Fibroblast of skin of left biceps (primary cell): Measurements from ENCODE around the gene SCMH1.
"Not testable (repeated sequence)": the region's sequence is repeated elsewhere in the genome, so short reads cannot be mapped to it uniquely, and the experiment has no call there.

Experiments
- DNase-seq, 2 experiments: peaks; one replicate each; pipeline ENCODE4 v3.0.0-alpha.2; 2013; ENCODE audit warnings: low read depth in 2 of 2

SCMH1 gene

DNA sequence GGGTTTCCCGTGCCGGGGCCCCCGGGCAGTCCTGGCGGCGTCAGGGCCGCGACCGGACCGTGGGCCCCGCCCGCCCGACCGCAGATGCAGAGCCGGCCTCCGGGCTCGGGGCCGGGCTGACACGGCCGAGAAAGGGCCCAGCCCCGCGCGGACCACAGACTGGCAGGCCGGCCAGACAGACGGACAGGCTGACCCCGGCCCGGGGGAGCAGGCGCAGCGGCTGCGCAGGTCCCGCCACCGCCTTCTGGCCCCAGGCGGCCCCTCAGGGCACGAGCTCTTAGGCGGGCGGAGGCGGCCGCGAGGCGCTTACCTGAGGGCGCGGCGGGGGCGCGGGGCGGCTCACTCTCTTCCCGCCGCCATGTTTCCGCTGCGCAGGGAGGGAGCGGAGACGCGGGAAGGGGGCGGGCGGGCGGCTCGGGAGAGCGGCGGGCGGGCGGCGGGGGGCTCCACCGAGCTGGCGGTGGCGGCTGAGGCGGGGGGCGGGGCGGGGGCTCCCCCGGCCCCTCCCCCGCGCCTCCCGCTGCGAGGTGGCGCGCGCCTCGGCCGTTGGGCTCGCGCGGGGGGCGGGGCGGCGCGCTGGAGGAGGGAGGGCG lies at the start of gene SCMH1:
TSS of gene SCMH1 (minus strand) at position 558 of the 593 bp plus-strand sequence. CDS start 56,173 bp downstream, outside the sequence.
- no peak for DNase-seq

DNA sequence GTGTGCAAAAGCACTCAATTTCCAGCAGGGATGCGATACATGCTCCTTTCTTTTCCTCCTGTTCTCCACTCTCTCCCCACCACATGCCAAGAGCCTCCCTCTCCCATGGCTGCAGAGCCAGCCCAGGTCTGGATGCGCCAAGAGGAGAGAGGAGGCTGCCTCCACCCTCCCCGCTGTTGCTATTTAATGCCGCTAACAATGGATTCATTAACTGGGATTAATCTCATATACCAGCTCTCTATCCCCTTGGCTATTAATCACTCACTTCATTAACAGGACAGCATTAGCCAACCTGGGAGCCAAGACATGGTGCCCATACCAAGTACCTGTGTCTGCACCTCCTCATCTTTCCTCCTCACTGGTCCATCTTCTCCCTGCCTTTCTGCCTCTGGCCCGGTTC lies 49.1 kb upstream of the SCMH1 start:
- no peak for DNase-seq

DNA sequence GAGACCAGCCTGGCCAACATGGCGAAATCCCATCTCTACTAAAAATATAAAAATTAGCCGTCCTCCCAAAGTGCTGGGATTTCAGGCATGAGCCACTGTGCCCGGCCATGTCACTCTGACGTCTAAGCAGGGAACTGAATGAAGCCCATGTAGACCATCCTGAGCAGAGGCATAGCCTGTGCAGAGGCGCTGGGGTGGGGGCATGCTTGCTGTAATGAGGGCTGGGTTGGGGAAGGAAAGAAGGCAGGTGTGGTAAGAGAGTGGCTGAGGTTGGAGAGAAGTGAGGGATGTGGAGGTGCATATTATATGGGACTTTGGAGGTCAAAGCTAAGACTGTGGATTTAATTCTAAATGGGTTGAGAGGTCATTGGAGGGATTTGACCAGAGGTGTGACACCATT lies 47.1 kb upstream of the SCMH1 start:
- DNase-seq: no peak

DNA sequence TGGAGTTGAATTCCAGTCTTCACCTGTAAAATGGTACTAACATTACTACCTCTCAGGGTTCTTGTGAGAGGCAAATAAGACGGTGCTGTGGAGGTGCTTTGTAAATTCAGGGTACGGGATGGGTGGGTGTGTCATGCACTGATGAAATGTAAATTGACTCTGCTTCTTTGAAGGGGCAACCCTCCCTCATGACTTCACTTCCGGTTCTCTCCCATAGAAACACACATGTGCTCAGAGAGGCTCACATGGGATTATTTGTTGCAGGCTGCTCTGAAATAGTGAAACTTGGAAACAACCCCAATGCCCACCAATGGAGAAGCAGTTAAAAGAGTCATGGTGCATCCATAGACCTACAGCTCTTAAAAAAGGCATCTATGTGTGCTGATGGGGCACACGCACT lies 44.9 kb upstream of the SCMH1 start:
- DNase-seq: no peak

DNA sequence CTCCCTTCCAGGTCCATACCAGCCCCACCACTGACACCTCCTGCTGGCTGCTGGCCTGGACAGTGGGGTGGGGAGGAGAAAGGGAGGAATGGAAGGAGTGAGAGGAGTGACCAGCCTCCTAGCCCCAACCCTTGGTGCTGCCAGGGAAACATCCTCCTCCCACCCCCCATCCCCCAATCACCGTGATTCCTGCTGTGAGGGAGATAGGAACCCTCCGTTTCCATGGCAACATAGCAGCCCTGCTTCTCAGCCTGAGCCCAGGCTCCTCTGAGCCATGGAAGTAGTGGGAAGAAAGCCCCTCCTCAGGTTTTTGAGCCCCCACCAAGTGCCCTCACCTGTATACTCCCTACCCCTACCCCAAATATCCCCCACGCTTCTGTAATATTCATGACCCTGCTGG lies 44.4 kb upstream of the SCMH1 start:
- no peak for DNase-seq

DNA sequence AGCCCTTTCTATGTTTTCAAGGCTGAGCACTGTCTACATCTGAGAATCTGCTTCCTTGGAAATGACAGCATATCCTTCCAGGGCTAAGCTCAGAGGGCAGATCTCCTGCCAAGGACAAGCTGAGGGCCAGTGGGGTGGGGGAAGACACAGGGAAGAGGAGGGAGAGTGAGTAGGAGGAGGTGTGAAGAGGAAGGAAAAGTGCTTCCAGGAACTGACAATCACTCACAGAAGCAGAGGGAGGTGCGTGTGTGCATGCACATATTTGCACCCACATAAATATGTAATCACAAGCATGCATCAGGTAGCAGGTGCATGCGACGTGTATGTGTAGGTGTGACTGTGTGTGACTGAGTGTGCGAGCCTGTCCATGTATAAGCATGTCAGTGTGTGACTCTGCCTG lies 43.7 kb upstream of the SCMH1 start:
- DNase-seq: no peak

DNA sequence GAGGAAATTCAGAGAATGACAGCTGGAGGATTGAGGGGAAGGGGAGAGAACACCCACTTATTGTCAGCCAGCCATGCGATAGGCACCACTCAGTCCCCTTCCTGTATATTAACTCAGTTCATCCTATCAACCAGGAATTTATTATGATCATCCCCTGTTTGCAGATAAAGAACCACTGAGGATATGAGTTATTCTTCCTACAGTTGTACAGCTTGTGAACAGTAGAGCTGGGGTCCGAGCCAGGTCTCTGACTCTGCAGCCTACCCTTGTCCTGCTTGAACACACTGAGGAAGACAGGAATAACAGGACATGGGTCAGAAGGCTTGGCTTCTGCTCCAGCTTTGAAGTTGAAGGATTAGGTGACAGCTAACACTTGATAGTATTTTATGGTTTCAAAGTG lies 42.0 kb upstream of the SCMH1 start:
- no peak for DNase-seq

DNA sequence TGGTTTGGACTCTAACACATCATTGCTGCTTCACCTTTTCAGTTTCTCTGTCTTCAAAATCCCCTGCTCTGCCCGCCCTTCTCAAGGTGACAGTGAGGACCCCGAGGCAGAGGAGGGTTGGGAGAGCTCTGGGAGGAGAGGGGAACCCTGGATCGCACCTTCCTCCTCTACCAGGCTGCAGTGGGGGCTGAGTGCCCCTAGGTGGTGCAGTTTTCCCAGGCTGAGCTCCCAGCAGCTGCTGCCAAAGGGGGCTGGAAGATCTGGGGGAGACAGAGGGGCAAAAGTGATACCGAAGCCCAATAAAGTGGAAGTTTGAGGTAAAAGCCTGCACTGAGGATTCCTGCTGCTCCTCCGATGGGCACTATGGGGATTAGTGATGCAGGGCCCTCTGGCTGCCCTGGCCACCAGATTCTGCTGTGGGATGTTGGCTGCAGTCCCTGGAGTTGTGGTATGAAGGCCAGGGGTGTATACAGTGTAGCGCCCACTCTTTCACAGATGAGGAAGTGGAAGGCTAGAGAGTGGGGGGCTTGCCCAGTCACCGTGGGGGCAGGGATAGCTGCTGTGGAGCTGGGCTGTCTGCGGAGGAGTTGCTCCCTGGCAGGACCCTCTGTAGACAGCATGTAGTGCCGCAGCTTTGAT lies 40.7 kb upstream of the SCMH1 start:
- DNase-seq: peak in 1 of 2 experiments; percentile 3

DNA sequence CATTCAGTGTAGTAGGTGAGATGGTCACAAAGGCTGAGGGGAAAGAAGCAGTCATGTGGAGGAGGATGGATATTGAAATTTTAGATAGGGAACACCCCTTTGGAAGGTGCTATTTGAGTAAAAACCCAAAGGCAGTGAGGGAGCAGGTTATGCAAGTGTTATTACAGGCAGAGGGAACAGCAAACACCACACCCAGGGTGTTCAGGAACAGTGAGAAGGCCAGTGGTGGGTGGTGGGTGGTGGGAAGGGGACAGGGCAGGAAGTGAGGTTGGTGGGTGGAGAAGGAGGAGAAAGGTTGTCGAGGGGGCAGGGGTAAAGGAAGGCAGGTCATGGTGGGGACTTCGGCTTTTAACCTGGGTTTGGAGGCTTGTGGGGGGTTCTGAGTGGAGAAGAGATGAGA lies 39.2 kb upstream of the SCMH1 start:
- DNase-seq: no peak

DNA sequence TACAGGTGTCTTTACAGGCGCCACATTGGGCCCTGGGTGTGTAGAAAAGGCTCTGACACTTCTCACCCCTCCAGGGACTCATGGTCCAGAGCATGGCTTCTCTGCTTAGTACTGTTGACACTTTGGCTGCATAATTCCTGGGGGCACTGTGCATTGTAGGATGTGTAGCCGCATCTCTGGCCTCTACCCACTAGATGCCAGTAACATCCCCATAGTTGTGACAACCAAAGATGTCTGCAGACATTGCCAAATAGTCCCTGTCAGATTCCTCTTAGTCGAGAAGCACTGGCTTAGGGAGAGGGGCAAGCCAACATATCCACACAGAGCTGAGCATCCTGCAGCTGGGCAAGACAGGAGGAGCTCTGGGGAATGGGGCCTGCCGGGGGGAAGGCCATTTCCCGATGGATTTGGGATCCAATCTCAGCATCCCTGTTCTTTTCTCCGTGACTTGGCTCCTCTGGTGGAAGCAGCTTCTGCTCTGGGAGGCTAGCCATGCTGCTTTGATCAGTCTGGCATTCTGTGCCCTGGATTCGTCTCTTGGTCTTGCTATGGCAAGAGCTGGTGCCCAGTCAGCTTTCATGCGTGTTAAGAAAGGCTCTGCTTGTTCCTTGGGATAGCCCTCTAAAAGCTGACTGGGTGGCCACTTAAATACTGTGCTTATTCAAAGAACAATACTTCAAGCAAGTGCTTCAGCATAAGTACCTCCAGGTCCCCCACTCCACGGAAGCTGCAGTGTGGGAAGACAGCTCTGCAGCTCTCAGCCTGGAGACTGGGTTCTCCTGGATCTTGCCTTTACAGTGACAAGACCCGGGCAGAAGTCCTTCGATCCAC lies 38.3 kb upstream of the SCMH1 start:
- DNase-seq: no peak

DNA sequence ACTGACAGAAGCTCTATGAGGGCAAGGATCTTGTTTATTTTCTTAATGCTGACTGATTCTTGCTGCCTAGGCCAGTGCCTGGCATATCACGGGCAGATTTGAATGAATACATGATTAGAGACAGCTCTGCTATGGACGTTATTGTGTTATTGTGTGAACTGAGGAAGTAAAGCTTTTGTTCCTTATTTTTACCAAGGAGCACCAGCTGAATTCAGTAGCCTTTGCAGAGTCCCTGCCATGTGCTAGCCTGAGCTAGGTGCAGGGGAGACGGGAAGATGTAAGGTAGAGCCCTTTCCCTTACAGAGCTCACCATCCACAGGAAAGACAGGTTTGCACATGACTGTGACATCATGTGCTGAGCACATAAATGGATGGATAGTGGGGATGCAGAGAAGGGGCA lies 36.0 kb upstream of the SCMH1 start:
- DNase-seq: no peak

DNA sequence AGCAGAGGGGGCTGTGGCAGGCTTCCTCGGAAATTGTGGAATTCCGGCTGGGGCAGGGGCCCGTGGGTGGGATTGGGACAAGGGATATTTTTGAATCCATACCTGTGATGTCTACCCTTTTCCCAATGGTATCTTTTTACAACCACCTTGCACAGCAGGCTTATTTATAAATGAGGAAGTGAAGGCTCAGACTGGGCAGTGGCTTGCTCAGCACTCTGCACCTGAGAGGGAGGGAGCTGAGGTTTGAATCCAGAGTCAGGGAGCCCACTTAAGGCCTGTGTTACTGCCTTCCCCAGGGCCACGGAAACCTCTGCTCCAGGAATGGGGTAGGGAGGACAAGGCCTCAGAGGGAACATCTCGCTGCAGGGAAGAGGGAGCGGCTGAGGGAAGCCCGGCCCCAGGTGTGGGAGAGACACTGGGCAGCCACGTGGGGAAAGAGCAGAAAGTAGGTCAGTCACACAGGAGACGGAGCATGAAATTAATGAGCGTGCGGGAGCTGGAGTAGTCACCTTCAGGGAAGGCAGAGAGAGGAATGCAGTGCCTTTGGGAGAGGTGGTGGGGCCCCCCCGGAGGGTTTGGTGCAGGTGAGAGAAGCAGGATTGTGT lies 35.4 kb upstream of the SCMH1 start:
- no peak for DNase-seq

DNA sequence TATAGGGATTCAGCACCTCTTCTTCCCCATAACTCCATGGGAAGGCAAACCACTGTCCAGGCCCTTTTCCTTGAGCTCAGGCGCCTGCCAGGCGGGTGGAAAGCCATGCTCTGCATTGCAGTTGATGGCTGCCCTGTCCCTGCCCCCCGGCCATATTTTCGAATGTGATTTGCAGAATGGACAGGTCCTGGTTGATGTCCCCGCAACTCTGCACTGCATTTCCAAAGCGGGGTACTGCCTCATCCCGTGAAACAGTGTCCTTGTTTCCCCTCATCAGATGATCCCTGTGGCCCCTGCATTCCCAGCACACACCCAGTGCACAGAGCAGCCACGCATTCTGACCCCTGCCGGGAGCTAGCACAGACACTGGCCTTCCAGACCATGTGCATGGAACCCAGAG lies 33.7 kb upstream of the SCMH1 start:
- no peak for DNase-seq

DNA sequence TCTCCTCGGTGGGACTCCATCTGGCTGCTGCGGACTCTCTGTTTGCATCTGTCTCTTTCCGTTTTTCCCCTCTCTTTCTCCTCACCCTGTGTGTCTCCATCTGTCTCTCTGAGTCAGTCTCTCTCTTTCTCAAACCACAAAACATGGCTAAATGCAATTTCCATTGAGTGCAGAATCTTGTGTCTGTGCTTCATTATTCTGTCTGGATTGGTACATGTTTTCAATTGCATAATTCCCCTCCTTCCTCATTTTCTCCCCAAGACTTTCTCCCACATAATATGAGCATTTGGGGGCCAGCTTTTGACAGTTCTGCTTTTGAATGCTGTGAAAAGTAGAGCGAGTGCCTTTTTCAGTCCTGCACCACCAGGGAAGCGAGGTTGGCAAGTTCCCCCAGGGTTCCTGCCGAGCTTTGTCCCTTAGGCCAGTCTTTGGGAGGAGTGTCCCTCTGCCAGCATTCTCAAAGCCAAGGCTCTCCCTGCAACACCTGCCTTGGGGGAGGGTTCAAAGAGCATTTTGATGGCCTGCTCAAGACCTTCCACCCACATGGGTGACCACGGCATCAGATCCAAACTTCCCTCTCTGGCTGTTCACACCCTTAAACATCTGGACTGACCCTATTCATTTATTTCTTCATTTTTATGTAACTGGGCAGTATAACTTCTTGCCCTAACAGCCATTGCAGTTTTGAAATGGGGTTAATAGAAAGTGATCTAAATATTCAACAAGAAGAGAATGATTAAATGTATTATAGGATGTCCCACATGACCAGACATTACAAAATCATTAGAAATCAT lies 32.8 kb upstream of the SCMH1 start:
- peak; percentile 4 to 11 for DNase-seq

DNA sequence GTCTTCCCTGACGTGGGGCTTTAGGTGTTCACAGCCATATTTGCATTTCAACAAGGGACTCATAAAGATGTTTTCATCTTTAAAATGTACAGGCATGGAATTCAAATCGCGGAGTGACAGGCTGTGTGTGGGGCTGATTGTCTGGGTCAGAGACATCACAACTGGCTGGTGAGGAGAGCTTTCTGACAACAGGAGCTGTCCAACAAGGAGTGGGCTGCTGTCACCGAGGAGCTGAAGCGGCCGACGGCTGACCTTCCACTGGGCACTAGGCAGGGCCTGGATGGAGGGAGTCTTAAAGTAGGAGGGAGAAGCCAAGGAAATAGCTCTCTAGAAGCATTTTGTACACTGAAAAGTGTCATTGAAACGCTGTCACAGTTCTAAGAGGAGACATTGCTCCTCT lies 30.5 kb upstream of the SCMH1 start:
- DNase-seq: no peak

DNA sequence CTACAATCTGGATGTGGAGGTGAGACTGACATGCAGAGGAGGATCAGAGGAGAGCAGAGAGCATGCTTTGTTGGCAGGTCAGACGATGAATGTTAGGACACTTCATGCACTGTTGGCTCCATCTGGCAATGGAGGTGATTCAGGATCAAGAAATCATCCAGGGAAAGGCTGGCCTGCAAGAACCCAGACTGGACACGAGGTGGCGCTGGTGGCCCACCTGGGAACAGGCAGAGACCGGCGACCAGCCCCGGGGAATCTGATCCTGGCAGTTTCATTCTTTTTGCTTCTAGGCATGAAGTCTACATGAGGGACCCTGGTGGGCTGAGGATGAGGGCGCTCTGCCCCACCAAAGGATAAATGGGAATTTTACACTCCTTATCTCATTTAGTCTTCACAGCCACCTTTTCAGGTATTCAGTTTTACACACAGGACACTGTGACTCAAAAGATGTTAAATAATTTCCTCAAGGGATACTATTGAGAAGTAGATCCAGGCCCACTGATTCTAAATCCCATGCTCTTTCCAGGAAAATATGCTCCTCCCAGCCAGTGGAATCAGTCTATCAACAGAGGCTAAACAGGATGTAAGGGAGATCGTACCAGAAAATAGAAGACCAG lies 26.2 kb upstream of the SCMH1 start:
- peak; percentile 20 to 35 for DNase-seq

DNA sequence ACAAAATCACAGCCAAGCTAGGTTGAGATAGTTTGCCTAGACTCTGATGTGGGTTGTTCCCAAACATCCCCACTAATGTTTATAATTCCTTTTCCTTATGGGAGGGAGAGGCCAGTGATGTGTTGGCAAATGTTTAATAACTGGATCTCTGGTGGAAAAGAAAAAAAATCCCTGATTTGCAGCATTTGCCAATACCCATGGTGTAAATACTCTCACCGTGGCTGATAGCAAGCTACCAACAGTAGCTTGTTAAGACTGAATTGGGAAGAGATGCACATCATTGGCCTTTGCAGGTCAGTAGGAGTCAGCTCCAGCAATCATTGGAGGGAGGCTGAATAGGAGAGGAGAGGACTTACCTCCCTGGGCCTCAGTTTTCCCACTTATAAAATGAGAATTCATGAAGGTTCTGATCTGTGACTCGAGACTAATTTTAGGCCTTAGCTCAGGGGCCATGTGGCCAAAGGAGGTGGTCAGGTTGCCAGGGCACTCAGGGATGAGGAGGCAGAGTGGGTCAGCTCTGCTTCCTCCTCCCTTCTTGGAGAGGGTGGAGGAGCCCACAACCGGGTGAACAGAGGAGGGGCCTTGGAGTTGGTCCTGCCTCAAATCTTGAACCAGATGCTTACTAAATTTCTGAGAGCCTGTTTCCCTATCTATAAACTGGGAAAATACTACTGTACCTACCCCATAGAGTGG lies 20.0 kb upstream of the SCMH1 start:
- DNase-seq: no peak

DNA sequence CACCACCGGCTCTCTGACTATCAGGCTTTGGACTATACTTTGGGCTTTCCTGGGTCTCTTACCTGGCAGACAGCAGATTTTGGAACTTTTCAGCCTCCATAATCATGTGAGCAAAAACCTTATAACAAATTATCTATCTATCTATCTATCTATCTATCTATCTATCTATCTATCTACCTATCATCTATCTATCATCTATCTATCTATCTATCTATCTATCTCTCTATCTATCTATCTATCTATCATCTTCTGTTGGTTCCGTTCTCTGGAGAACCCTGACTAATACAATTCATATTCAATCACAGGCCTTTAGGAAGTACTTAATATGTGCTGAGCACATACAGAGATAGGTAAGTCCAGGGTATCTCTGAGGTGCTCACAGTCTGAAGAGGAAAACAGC lies 18.7 kb upstream of the SCMH1 start:
- DNase-seq: no peak

DNA sequence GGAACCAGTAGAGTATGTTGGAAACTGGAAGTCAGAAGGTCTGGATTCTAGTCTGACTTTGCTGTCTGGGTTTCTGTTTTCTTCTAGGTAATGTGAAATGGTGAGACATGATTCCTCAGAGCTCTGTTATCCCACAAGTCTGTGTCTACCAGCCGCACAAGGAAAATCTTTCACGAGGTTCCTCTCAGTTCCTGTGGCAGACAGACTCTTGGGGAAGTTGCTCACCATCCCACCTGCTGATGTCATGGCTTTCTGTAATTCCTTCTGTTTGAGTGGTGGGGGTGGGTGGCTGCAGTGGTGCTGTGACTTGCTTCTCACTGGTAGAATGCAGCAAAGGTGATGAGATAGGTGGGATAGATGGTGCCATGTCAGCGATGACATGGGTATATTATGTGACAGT lies 17.1 kb upstream of the SCMH1 start:
- no peak for DNase-seq

DNA sequence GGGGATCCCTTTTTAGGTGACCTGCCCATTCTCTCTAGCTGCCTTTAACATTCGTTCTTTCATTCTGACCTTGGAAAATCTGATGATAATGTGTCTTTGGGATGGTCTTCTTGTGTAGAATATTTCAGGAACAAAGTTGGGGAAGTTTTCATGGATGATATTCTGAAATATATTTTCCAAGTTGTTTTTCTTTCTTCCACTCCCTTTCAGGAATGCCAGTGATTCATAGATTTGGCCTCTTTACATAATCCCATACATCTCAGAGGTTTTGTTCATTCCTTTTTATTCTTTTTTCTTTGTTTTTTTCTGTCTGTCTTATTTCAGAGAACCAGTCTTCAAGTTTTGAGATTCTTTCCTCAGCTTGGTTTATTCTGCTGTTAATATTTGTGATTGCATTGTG lies 13.9 kb upstream of the SCMH1 start:
- no peak for DNase-seq

DNA sequence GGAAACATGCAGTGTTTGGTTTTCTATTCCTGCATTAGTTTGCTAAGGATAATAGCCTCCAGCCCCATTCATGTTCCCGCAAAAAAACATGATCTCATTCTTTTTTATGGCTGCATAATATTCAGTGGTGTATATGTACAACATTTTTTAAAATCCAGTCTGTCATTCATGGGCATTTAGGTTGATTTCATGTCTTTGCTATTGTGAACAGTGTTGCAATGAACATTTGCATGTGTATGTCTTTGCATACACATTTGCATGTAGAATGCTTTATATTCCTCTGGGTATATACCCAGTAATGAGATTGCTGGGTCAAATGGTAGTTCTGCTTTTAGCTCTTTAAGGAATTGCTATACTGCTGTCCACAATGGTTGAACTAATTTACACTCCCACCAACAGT lies 9.0 kb upstream of the SCMH1 start:
- DNase-seq: not testable (repeated sequence)
